Pancreas (tissue), 10 donors: ENCODE measurements around the gene GCAT. TPM values are rescaled to one million over a fixed set of nuclear protein-coding genes. Genes with fewer than 3 reads are reported as not detected.
A peak's percentile ranks its signal among the peaks of the same experiment; 100 is the strongest.

Experiments
- ATAC-seq, 4 donors: fragments of 200-7000 bp; cut with Tn5 transposase; one replicate each; pipeline versions ENCODE4 v1.8.0 to v1.9.1; 2020; ENCODE audit warnings: mild to moderate bottlenecking in 4 of 4, moderate library complexity in 4 of 4
- DNase-seq, 6 donors: peaks; one replicate each; pipeline ENCODE4 v3.0.0-alpha.2; 2020
- FAIRE-seq: peaks from 2 replicates; lab custom pipeline; 2012; peaks lifted over from hg19 to GRCh38; lab: Jason Lieb, UNC
- H3K27ac ChIP-seq, 4 donors: fragments of 200-600 bp; sonication (generic); 1 replicate in 3 of 4; 2 replicates in 1 of 4; pipeline versions ENCODE4 v1.5.0 to v1.8.0; 2020
- H3K27me3 ChIP-seq, 4 donors: fragments of 200-600 bp; one replicate each; pipeline ENCODE4 v1.8.0; 2021
- H3K36me3 ChIP-seq, 3 donors: fragments of 200-600 bp; sonication (generic) in 1 of 3; one replicate each; pipeline versions ENCODE4 v1.5.0 to v1.8.0; 2020 to 2021
- H3K4me1 ChIP-seq, 3 donors: fragments of 200-600 bp; one replicate each; pipeline ENCODE4 v1.8.0; 2021
- H3K4me3 ChIP-seq, 4 donors: fragments of 200-600 bp; sonication (generic) in 2 of 4; one replicate each; pipeline versions ENCODE4 v1.5.0 to v1.8.0; 2020 to 2021
- H3K9me3 ChIP-seq, 4 donors: fragments of 200-600 bp; one replicate each; pipeline ENCODE4 v1.8.0; 2021
- WGBS, 2 donors: extraction: QIAGEN DNeasy Blood & Tissue Kit; methylation state at CpG; one replicate each; pipeline ENCODE4 v1.1.7; 2013; 5-methylcytosine and 5-hydroxymethylcytosine counted together
- intact Hi-C, 3 donors: fragments of 100-400 bp; cut with DNase I; formaldehyde crosslinking; loops; one replicate each; pipeline versions ENCODE4 v1.11.1 to v1.14.2; 2022
- polyA plus RNA-seq, 2 donors: library from polyadenylated mRNA; stranded (reverse); fragments of 200-250 nt; gene quantifications; one replicate each; pipeline ENCODE4 v1.2.3, GENCODE V29; 2013
- total RNA-seq, 6 donors: library from RNA; stranded (reverse); fragmentation: NEBNext Ultra II Directional in 4 of 6; extraction: Animal tissue kit (Norgen Biotek cat#: 25700) in 4 of 6; gene quantifications; one replicate each; pipeline versions ENCODE4 v1.2.1 to v1.2.4, GENCODE V29; 2021 to 2023
- TF ChIP-seq, protein P1 (sequence below), 4 donors: fragments of 200-600 bp; sonication (generic) in 3 of 4; IDR thresholded peaks; one replicate each; pipeline versions ENCODE4 v1.5.0 to v1.8.0; 2021; ENCODE audit warnings: antibody characterized with exemption in 4 of 4
- donor health status: healthy with polysubstance abuse.
- donor health status: DM: no; HTN: no; CAD: no; lungs with moderate emphysema.
- donor health status: DM: no; HTN: no; CAD: no.
- donor health status: control.
- donor health status: control.
- donor health status: Bipolar disorder and iron deficiency.
- donor health status: DM: yes; HTN: yes; CAD: no.
- donor health status: DM: no; HTN: no; CAD: no.
- donor health status: DM: no; HTN: no; CAD: no.
- donor health status: DM: yes; HTN: yes; CAD: no.

GCAT gene
- total and polyA plus RNA-seq, 8 donors = 27.1 to 62.7 (median 37.8) TPM

DNA sequence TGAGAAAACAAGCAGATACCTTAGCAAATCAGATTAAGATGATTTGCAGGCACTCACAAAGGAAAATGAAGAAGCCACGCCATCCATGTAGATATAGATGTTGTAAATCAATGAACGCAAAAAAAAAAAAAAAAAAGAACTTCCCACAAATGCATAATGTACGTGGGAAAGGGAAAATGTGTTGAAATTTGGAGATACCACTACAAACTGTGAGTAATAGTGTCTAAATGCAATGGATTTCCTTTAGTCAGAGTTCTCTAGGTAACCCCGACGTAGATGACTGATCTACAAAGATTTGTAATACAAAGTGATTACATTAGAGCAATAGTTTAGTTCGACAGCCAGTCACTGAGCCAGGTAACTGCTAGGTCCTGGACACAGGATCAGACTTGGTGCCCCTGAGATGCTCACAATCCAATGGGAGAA is 37.2 kb downstream of the GCAT start:
- peaks cover 4 to 22% (median 6%) of the 10 kb centered on the region in 3 donors for H3K4me1 ChIP-seq
- H3K27me3 ChIP-seq = no peaks in the 10 kb centered on the region
- ATAC-seq (no peak), DNase-seq (no peak), FAIRE-seq (no peak)
- H3K4me3 ChIP-seq = peak overlapping the region in 2 of 4 donors; percentile 87 to 90
- no peaks in the 10 kb centered on the region for H3K36me3 ChIP-seq
- TF ChIP-seq, protein P1, sequence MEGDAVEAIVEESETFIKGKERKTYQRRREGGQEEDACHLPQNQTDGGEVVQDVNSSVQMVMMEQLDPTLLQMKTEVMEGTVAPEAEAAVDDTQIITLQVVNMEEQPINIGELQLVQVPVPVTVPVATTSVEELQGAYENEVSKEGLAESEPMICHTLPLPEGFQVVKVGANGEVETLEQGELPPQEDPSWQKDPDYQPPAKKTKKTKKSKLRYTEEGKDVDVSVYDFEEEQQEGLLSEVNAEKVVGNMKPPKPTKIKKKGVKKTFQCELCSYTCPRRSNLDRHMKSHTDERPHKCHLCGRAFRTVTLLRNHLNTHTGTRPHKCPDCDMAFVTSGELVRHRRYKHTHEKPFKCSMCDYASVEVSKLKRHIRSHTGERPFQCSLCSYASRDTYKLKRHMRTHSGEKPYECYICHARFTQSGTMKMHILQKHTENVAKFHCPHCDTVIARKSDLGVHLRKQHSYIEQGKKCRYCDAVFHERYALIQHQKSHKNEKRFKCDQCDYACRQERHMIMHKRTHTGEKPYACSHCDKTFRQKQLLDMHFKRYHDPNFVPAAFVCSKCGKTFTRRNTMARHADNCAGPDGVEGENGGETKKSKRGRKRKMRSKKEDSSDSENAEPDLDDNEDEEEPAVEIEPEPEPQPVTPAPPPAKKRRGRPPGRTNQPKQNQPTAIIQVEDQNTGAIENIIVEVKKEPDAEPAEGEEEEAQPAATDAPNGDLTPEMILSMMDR (IDR thresholded peaks at IDR 0.05) = no peak
- 59 to 65% methylated on average over 6 of the region's 6 CpGs for WGBS, 2 donors
- H3K9me3 ChIP-seq = no peaks in the 10 kb centered on the region
- intact Hi-C loops = no loop called here
- H3K27ac ChIP-seq = peak overlapping the region; percentile 53 to 95 (median 80)

DNA sequence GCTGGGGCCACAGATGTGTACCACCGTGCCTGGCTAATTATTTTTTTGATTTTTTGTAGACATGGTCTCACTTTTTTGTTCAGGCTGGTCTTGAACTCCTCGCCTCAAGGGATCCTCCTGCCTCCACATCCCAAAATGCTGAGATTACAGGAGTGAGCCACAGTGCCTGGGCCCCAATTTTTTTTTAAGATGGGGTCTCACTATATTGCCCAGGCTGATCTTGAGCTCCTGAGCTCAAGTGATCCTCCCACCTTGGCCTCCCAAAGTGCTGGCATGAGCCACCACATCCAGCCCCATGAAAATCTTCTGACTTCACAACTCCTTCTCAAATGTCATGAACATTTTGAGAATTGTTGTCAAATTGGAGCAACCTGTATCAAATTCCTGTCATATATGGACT is 38.7 kb downstream of the GCAT start:
- ATAC-seq = no peak
- TF ChIP-seq, protein P1 (IDR thresholded peaks at IDR 0.05) = no peak
- H3K27ac ChIP-seq = no peak overlapping the region
- no peaks in the 10 kb centered on the region for H3K27me3 ChIP-seq
- H3K4me3 ChIP-seq = no peak overlapping the region
- H3K36me3 ChIP-seq = no peaks in the 10 kb centered on the region
- intact Hi-C loops = no loop called here
- DNase-seq = no peak
- FAIRE-seq = no peak
- no peaks in the 10 kb centered on the region for H3K9me3 ChIP-seq
- H3K4me1 ChIP-seq = peaks cover 12 to 35% (median 16%) of the 10 kb centered on the region in 3 donors
- 90 to 94% methylated on average over 2 of the region's 2 CpGs for WGBS, 2 donors

DNA sequence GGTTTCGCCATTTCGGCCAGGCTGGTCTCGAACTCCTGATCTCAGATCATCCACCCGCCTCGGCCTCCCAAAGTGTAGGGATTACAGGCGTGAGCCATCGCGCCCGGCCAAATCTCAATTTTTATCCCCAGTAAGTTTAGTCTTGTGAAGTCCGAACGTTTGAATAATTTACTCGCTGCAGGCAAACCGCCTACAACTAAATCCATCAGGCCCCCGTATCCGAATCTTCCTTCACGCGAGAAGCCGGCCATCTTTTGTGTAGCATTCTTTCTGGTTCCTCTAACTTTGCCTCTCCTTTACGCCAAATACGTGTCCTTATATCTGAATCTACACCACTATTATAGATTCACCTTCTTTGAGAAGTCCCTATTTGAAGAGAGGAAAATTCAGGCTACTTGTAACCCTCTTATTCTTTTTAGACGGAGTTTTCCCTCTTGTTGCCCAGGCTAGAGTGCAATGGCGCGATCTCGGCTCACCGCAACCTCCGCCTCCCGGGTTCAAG is 40.9 kb downstream of the GCAT start:
- Histone ChIP-seq H3K4me1 (peaks cover 8 to 37% (median 30%) of the 10 kb centered on the region in 3 donors), H3K4me3 (peak overlapping the region; percentile 38 to 86 (median 72)), H3K27me3 (no peaks in the 10 kb centered on the region), H3K9me3 (no peaks in the 10 kb centered on the region), H3K27ac (peak overlapping the region; percentile 35 to 84 (median 74)), H3K36me3 (peaks cover 3 to 15% (median 13%) of the 10 kb centered on the region in 3 donors)
- TF ChIP-seq, protein P1 (IDR thresholded peaks at IDR 0.05) = no peak
- intact Hi-C loops = no loop called here
- no peak for DNase-seq
- WGBS, 2 donors = 28 to 34% methylated on average over 27 of the region's 27 CpGs
- ATAC-seq = no peak
- no peak for FAIRE-seq

DNA sequence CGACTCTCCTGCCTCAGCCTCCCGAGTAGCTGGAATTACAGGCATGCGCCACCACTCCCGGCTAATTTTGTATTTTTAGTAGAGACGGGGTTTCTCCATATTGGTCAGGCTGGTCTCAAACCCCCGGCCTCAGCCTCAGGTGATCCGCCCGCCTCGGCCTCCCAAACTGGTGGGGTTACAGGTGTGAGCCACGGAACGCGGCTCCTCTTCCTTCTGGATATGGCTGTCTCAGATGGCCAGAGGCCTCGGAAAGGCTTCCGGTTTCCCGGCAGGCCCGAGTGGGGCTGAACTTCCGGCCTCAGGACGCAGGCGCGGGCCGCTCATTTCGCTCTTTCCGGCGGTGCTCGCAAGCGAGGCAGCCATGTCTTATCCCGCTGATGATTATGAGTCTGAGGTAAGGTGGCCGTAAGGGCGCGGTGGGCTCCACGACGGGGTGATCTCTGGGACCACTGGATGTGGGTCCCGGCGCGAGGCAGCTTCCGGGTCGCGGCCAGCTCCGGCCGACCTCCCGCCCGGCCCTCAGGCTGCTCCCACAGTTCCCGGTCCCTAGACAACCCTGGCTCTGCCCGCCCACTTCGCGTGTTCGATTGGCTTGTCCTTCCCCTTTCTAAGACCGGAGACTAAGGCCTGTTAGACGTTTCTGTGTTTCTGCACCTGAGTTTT is 41.5 kb downstream of the GCAT start, which contains the start of gene EIF3L:
Gene EIF3L, plus strand, starts transcription at position 331 of the 663 bp plus-strand sequence. Its CDS starts 31 bp downstream, at position 362.
- Histone ChIP-seq H3K4me1 (peaks cover 14 to 43% (median 36%) of the 10 kb centered on the region in 3 donors), H3K27ac (peak within 1 kb of the TSS; percentile 35 to 84 (median 74)), H3K9me3 (no peaks in the 10 kb centered on the region), H3K27me3 (no peaks in the 10 kb centered on the region), H3K36me3 (peaks cover 3 to 15% (median 13%) of the 10 kb centered on the region in 3 donors), H3K4me3 (peak within 1 kb of the TSS; percentile 38 to 86 (median 72))
- intact Hi-C loops = no loop called here
- peak; percentile 87 to 96 (median 88) for DNase-seq
- TF ChIP-seq, protein P1 (IDR thresholded peaks at IDR 0.05) = no peak
- no peak for FAIRE-seq
- peak; percentile 84 to 93 (median 90) for ATAC-seq
- WGBS, 2 donors = 0 to 1% methylated on average over 49 of the region's 49 CpGs
